MM.1S (cell line): ENCODE data around the gene PHKA2.

Experiments
- EZH2 ChIP-seq: fragments of 300-600 bp; sonication (generic); optimal IDR thresholded peaks from 2 replicates; pipeline ENCODE3; 2017; ENCODE audit warnings: low read depth, mild to moderate bottlenecking, antibody characterized with exemption, low read length, mixed read lengths
- EZH2phosphoT487 ChIP-seq: fragments of 300-600 bp; sonication (generic); IDR thresholded peaks from 2 replicates; pipeline ENCODE4 v1.6.1; 2018; ENCODE audit warnings: antibody characterized with exemption, low read length
- TF ChIP-seq, protein P1 (sequence below): fragments of 300-600 bp; sonication (generic); IDR thresholded peaks from 2 replicates; pipeline ENCODE4 v1.5.1; 2016; ENCODE audit warnings: antibody characterized with exemption, low read length, mixed read lengths

DNA sequence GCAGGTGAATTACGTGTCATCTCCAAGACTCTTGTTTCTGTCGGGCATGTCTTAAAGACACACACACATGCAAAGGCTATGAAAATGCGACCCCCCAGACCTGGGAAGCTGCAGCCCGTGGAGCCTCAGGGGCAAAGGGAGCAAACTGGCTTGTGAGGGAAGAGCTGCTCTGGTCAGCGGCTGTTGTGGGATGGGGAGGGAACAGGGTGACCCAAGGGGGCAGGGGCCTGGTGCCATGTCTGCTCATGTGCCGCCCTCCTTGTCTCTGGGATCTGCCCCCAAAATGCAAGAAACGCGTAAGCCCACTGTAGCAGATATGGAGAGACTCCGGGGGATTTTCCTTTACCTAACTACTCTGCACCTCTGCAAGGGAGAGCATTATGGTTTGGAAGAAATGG, 92.4 kb downstream of the PHKA2 start:
- TF ChIP-seq, protein P1, sequence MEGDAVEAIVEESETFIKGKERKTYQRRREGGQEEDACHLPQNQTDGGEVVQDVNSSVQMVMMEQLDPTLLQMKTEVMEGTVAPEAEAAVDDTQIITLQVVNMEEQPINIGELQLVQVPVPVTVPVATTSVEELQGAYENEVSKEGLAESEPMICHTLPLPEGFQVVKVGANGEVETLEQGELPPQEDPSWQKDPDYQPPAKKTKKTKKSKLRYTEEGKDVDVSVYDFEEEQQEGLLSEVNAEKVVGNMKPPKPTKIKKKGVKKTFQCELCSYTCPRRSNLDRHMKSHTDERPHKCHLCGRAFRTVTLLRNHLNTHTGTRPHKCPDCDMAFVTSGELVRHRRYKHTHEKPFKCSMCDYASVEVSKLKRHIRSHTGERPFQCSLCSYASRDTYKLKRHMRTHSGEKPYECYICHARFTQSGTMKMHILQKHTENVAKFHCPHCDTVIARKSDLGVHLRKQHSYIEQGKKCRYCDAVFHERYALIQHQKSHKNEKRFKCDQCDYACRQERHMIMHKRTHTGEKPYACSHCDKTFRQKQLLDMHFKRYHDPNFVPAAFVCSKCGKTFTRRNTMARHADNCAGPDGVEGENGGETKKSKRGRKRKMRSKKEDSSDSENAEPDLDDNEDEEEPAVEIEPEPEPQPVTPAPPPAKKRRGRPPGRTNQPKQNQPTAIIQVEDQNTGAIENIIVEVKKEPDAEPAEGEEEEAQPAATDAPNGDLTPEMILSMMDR = no peak
- TF ChIP-seq EZH2 = no peak
- TF ChIP-seq EZH2phosphoT487 = no peak
